HG02642 (cell line): Measurements from ENCODE around the gene RELL2.

ENCODE experiments used
- ATAC-seq: cut with Tn5 transposase; IDR thresholded peaks from one replicate; pipeline ENCODE4 v1.9.1; 2021; ENCODE audit warnings: mild to moderate bottlenecking; ENCODE audit not compliant: unreplicated experiment, poor library complexity

RELL2 gene

GRCh38 chr5:141647242-141647641, 10.4 kb downstream of the RELL2 start:
- ATAC-seq: no peak

GRCh38 chr5:141647851-141648250, 11.1 kb downstream of the RELL2 start:
- ATAC-seq: no peak

GRCh38 chr5:141649056-141649688, 12.4 kb downstream of the RELL2 start:
- no peak for ATAC-seq

- ATAC-seq: no peak
These were observed 13.2 kb downstream of the RELL2 start for GRCh38 chr5:141649972-141650371.

- ATAC-seq: peak; percentile 98
These were observed 14.3 kb downstream of the RELL2 start, which contains the start of gene FCHSD1 for GRCh38 chr5:141650851-141651727. Gene FCHSD1 (minus strand): TSS chr5:141651418. CDS start chr5:141651368, 50 bp downstream.

GRCh38 chr5:141651728-141652105, 14.9 kb downstream of the RELL2 start:
- no peak for ATAC-seq

GRCh38 chr5:141654298-141654697, 17.5 kb downstream of the RELL2 start:
- ATAC-seq: no peak

- ATAC-seq: no peak
These were observed 18.2 kb downstream of the RELL2 start for GRCh38 chr5:141655020-141655419.

- ATAC-seq: no peak
These were observed 19.6 kb downstream of the RELL2 start for GRCh38 chr5:141656396-141656795.

- no peak for ATAC-seq
These were observed 20.6 kb downstream of the RELL2 start for GRCh38 chr5:141657404-141657803.

GRCh38 chr5:141657937-141658545, 21.2 kb downstream of the RELL2 start:
- ATAC-seq: peak; percentile 69

GRCh38 chr5:141662028-141662427, 25.2 kb downstream of the RELL2 start:
- no peak for ATAC-seq

GRCh38 chr5:141663506-141663905, 26.7 kb downstream of the RELL2 start:
- ATAC-seq: no peak

- peak; percentile 97 for ATAC-seq
These were observed 28.1 kb downstream of the RELL2 start for GRCh38 chr5:141664733-141665461.

- no peak for ATAC-seq
These were observed 29.5 kb downstream of the RELL2 start for GRCh38 chr5:141665995-141666940.

GRCh38 chr5:141668601-141669265, 31.9 kb downstream of the RELL2 start:
- no peak for ATAC-seq

GRCh38 chr5:141669520-141669919, 32.7 kb downstream of the RELL2 start:
- no peak for ATAC-seq

GRCh38 chr5:141672071-141672840, 35.5 kb downstream of the RELL2 start:
- no peak for ATAC-seq
